HCT116 (cell line): Measurements from ENCODE around the gene ESF1.

Experiments
- CTCF ChIP-seq, 3 experiments: fragments of 200-600 bp in 1 of 3; sonication (generic) in 1 of 3; IDR thresholded peaks in 2 of 3; conservative IDR thresholded peaks in 1 of 3; 2 replicates each; pipeline ENCODE4 v1.5.1; 2012 to 2017; ENCODE audit warnings: low read depth in 2 of 3, low read length in 2 of 3, antibody characterized with exemption in 1 of 3, borderline replicate concordance in 1 of 3, control low read depth in 1 of 3, mild to moderate bottlenecking in 1 of 3, mixed read lengths in 1 of 3, mixed run types in 1 of 3, moderate library complexity in 1 of 3; ENCODE audit not compliant: insufficient read depth in 1 of 3
- EGR1 ChIP-seq: IDR thresholded peaks from 2 replicates; pipeline ENCODE4 v1.6.1; 2012; ENCODE audit warnings: low read depth
- EZH2 ChIP-seq: fragments of 200-600 bp; sonication (generic); IDR thresholded peaks from 2 replicates; pipeline ENCODE4 v1.6.1; 2017; ENCODE audit warnings: antibody characterized with exemption, mixed run types
- FOSL1 ChIP-seq: IDR thresholded peaks from 2 replicates; pipeline ENCODE4 v1.6.1; 2012; ENCODE audit warnings: low read depth
- POLR2A ChIP-seq: IDR thresholded peaks from 2 replicates; pipeline ENCODE4 v1.7.0; 2011; ENCODE audit warnings: borderline replicate concordance; ENCODE audit not compliant: insufficient read depth, insufficient read length; ENCODE audit errors: extremely low read depth
- POLR2AphosphoS5 ChIP-seq: IDR thresholded peaks from 2 replicates; pipeline ENCODE4 v1.6.1; 2011; ENCODE audit warnings: mild to moderate bottlenecking, low read depth, low read length, moderate library complexity
- RAD21 ChIP-seq: IDR thresholded peaks from 2 replicates; pipeline ENCODE4 v1.6.1; 2012; ENCODE audit warnings: low read depth, mild to moderate bottlenecking
- REST ChIP-seq: IDR thresholded peaks from 2 replicates; pipeline ENCODE4 v1.6.1; 2012; ENCODE audit warnings: low read depth
- ZBTB33 ChIP-seq: IDR thresholded peaks from 2 replicates; pipeline ENCODE4 v1.6.1; 2011; ENCODE audit warnings: mild to moderate bottlenecking, low read length, moderate library complexity; ENCODE audit not compliant: insufficient replicate concordance; ENCODE audit errors: extremely low read depth

GRCh38 chr20:13756551-13756950, 28.2 kb downstream of the ESF1 start:
- TF ChIP-seq CTCF (IDR thresholded peaks at IDR 0.05 in 2 of 3, conservative IDR thresholded peaks at IDR 0.05 in 1 of 3; ENCODE audit: borderline replicate concordance in 1 of 3, insufficient read depth in 1 of 3, low read depth in 2 of 3, low read length in 2 of 3) (no peak), FOSL1 (no peak), EZH2 (no peak), RAD21 (no peak), EGR1 (no peak), POLR2A (no peak), ZBTB33 (no peak), POLR2AphosphoS5 (no peak), REST (no peak)
